DOHH2 (cell line): Measurements from ENCODE around the gene SYT7.

Experiments used
- H3F3A ChIP-seq: fragments of 200-600 bp; sonication (generic), shearing (Covaris generic); 2 replicates; pipeline ENCODE4 v1.6.0; 2016; ENCODE audit warnings: antibody characterized with exemption, mild to moderate bottlenecking; ENCODE audit not compliant: control insufficient read depth, insufficient read depth
- H3K27ac ChIP-seq: fragments of 200-600 bp; sonication (generic); 2 replicates; pipeline ENCODE4 v1.5.1; 2014; ENCODE audit warnings: low read depth, mild to moderate bottlenecking, low read length, moderate library complexity
- H3K27me3 ChIP-seq: fragments of 200-600 bp; sonication (generic); 2 replicates; pipeline ENCODE4 v1.6.1; 2014; ENCODE audit warnings: mild to moderate bottlenecking, low read length, mixed read lengths; ENCODE audit not compliant: control insufficient read depth
- H3K36me3 ChIP-seq: fragments of 200-600 bp; sonication (generic); 2 replicates; pipeline ENCODE4 v1.6.1; 2014; ENCODE audit warnings: mild to moderate bottlenecking, low read length, moderate library complexity, mixed read lengths; ENCODE audit not compliant: control insufficient read depth
- H3K4me1 ChIP-seq: fragments of 200-600 bp; sonication (generic); 2 replicates; pipeline ENCODE4 v1.6.1; 2014; ENCODE audit warnings: mild to moderate bottlenecking, low read length, mixed read lengths; ENCODE audit not compliant: control insufficient read depth
- H3K4me2 ChIP-seq: fragments of 200-600 bp; sonication (generic); 2 replicates; pipeline ENCODE4 v1.6.0; 2014; ENCODE audit warnings: mild to moderate bottlenecking, low read length, moderate library complexity
- H3K4me3 ChIP-seq: fragments of 200-600 bp; sonication (generic); 2 replicates; pipeline ENCODE4 v1.5.1; 2014; ENCODE audit warnings: mild to moderate bottlenecking, low read length, mixed read lengths
- H3K79me2 ChIP-seq: fragments of 200-600 bp; sonication (generic); 2 replicates; pipeline ENCODE4 v1.6.1; 2014; ENCODE audit warnings: mild to moderate bottlenecking, low read length, mixed read lengths; ENCODE audit not compliant: control insufficient read depth
- H3K9me2 ChIP-seq: fragments of 200-600 bp; sonication (generic); replicated peaks from 2 replicates; pipeline ENCODE4 v1.6.1; 2014; ENCODE audit warnings: mild to moderate bottlenecking, low read length, mixed read lengths; ENCODE audit not compliant: control insufficient read depth
- H3K9me3 ChIP-seq: fragments of 200-600 bp; sonication (generic); 2 replicates; pipeline ENCODE4 v1.6.1; 2014; ENCODE audit warnings: antibody characterized with exemption, low read length, mixed read lengths; ENCODE audit not compliant: control insufficient read depth, insufficient read depth
- H4K20me1 ChIP-seq: fragments of 200-600 bp; sonication (generic); 2 replicates; pipeline ENCODE4 v1.6.0; 2014; ENCODE audit warnings: low read depth, mild to moderate bottlenecking, antibody characterized with exemption, low read length, moderate library complexity; ENCODE audit not compliant: control insufficient read depth, insufficient read depth
- CTCF ChIP-seq: fragments of 200-600 bp; sonication (generic); IDR thresholded peaks from one replicate; pipeline ENCODE4 v1.5.1; 2014; ENCODE audit warnings: antibody characterized with exemption, mild to moderate bottlenecking, low read depth, low read length; ENCODE audit not compliant: poor library complexity, severe bottlenecking
- EZH2phosphoT487 ChIP-seq: fragments of 200-600 bp; sonication (generic); IDR thresholded peaks from 2 replicates; pipeline ENCODE4 v1.6.1; 2017; ENCODE audit warnings: borderline replicate concordance, mild to moderate bottlenecking, antibody characterized with exemption, low read length, moderate library complexity, mixed read lengths

The SYT7 gene

DNA sequence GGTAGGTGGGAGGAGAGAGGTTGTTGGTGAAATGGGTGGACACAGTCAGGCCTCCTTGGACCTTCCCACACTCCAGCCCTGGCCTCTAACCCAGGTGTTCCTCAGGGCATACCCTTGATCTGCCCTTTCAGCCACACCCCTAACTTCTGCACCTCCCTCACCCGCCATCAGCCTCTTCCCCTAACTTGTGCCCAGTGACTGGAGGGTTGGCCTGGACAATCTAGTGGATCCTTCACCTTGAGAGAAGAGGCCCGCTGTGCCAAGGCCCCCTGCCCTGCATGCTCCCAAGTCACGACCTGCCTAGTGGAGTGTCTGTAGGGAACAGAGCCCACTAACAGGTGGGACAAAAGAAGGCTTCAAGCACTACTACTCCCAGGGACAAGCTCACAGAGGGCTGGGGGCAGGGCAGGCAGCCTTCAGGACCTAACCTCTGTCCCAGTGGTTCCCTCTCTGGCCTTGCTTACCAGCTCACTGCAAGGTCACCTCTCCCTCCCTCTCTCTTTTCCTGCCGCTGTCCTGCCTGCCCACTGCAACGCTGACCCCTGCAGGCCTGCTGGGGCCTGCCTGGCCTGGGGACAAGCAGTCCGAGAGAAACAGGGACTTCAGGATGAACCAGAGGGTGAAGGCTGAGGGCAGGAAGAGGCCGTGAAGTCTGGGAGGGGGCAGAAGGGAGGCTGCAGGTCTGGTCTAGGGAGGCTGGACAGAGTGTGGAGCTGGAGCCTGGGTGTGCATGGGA is 3.3 kb downstream of the SYT7 start:
- Histone ChIP-seq H3K27me3 (peaks cover 34% of the 10 kb centered on the region), H3K36me3 (no peaks in the 10 kb centered on the region), H3F3A (no peaks in the 10 kb centered on the region), H3K27ac (no peak overlapping the region), H3K9me3 (no peaks in the 10 kb centered on the region), H4K20me1 (no peaks in the 10 kb centered on the region), H3K79me2 (no peaks in the 10 kb centered on the region), H3K9me2 (no peaks in the 10 kb centered on the region), H3K4me1 (0 out of 2 replicates have a peak, but pooled peaks cover 4% of the 10 kb centered on the region), H3K4me3 (no peak overlapping the region), H3K4me2 (no peak overlapping the region)
- TF ChIP-seq EZH2phosphoT487, result no peak
- TF ChIP-seq CTCF, result no peak

DNA sequence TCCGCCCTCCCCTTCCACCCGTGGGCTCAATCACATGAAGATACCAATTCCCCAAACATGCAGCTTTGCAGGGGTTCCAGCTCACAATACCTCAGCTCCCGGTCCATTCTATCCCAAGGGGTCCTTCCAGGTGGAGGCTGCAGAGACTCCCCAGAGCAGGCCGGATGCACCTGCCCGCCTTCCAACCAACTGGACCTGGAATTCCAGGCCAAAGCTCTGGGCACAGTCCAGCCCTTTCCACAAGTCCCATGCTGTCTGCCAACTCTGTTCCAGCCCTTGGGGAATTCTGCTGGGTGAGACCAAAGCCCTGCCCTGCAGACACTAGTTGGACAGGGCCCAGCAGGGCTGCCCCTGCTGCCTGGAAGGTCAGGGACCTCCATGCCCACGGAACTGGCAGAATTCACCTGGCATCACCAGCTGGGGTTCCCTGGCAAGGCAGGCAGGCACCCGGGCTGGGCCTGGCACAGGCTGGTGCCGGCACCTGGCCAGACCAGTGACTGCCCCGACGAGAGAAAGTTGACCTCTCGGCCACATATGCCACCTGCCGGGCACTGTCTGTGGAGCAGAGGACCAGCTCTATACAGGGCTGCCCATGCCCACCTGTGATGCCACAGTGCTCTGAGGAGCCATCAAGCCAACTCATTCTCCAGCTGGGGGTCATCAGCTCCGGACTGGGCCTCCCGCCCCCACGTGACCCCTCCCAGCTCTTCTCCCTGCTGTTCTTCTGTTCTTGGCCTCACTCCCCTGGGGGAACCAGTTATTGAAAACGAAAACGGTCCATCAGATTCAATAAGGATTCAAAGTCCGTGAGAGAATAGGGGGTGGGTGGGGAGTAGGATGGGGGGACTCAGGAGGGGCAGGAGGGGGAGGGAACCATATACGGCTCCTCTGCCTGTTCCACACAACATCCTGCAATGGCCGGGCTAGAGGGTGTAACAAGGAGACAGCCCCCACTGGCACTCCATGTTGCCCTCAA is 4.7 kb downstream of the SYT7 start:
- H3K9me3 ChIP-seq, result no peaks in the 10 kb centered on the region
- H3K27ac ChIP-seq, result no peak overlapping the region
- H4K20me1 ChIP-seq, result no peaks in the 10 kb centered on the region
- no peak overlapping the region for H3K4me2 ChIP-seq
- no peaks in the 10 kb centered on the region for H3K79me2 ChIP-seq
- TF ChIP-seq CTCF (no peak), EZH2phosphoT487 (no peak)
- no peaks in the 10 kb centered on the region for H3F3A ChIP-seq
- no peak overlapping the region for H3K4me3 ChIP-seq
- H3K36me3 ChIP-seq, result no peaks in the 10 kb centered on the region
- no peaks in the 10 kb centered on the region for H3K9me2 ChIP-seq
- H3K27me3 ChIP-seq, result peaks cover 24% of the 10 kb centered on the region
- no peaks in the 10 kb centered on the region for H3K4me1 ChIP-seq

DNA sequence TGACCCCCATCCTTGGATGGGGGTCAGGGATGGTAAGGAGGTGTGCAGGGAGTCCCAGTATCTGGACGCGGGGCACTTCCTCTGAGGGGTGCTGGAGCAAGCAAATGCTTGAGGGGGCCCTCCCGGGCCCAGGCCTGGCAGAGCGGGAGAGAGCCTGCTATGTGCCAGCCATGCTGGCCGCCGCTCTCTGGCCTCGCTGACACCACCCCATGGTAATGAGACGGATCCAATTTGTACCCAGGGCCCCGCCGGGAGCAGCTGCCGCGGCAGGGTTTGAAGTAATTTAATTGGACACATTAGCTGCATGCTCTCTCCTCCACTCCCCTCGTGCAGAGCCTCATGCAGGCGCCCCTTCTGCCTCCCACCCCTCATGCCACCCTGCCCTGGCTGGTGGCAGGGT is 6.3 kb downstream of the SYT7 start:
- Histone ChIP-seq H3K27ac (no peak overlapping the region), H3F3A (no peaks in the 10 kb centered on the region), H3K36me3 (no peaks in the 10 kb centered on the region), H3K79me2 (no peaks in the 10 kb centered on the region), H3K4me2 (no peak overlapping the region), H3K9me2 (no peaks in the 10 kb centered on the region), H3K9me3 (no peaks in the 10 kb centered on the region), H3K27me3 (peaks cover 14% of the 10 kb centered on the region), H4K20me1 (no peaks in the 10 kb centered on the region), H3K4me3 (no peak overlapping the region), H3K4me1 (no peaks in the 10 kb centered on the region)
- no peak for TF ChIP-seq CTCF
- TF ChIP-seq EZH2phosphoT487, result no peak
